Measurements from ENCODE around the gene ZYX.
"Not testable (repeated sequence)": the region's sequence is repeated elsewhere in the genome, so short reads cannot be mapped to it uniquely, and the experiment has no call there.

- not testable (repeated sequence) for TF ChIP-seq CTCF, EP300, POLR2AphosphoS5 (IDR thresholded peaks at IDR 0.05)
These were observed 43.3 kb downstream of the ZYX start for GRCh38 chr7:143424476-143424875.

Data from suprapubic skin (tissue), 4 donors.